HCT116 (cell line): ENCODE results near the gene GLA.

Experiments used
- CTCF ChIP-seq, 3 experiments: fragments of 200-600 bp in 1 of 3; sonication (generic) in 1 of 3; IDR thresholded peaks in 2 of 3; conservative IDR thresholded peaks in 1 of 3; 2 replicates each; pipeline ENCODE4 v1.5.1; 2012 to 2017; ENCODE audit warnings: low read depth in 2 of 3, low read length in 2 of 3, antibody characterized with exemption in 1 of 3, borderline replicate concordance in 1 of 3, control low read depth in 1 of 3, mild to moderate bottlenecking in 1 of 3, mixed read lengths in 1 of 3, mixed run types in 1 of 3, moderate library complexity in 1 of 3; ENCODE audit not compliant: insufficient read depth in 1 of 3
- EZH2phosphoT487 ChIP-seq: fragments of 200-600 bp; IDR thresholded peaks from 2 replicates; pipeline ENCODE4 v1.6.1; 2018; ENCODE audit warnings: antibody characterized with exemption, borderline replicate concordance

- TF ChIP-seq CTCF (IDR thresholded peaks at IDR 0.05 in 2 of 3, conservative IDR thresholded peaks at IDR 0.05 in 1 of 3; ENCODE audit: borderline replicate concordance in 1 of 3, insufficient read depth in 1 of 3, low read depth in 2 of 3, low read length in 2 of 3): no peak
- no peak for TF ChIP-seq EZH2phosphoT487
These were observed 38.9 kb downstream of the GLA start for GRCh38 chrX:101368800-101369199.
